ENCODE data around the gene TNFSF13. TPM values are rescaled to one million over a fixed set of nuclear protein-coding genes. Genes with fewer than 3 reads are reported as not detected.

Gene TNFSF13
- total RNA-seq, 1 donor from 2014 or later, result 15.3 TPM

DNA sequence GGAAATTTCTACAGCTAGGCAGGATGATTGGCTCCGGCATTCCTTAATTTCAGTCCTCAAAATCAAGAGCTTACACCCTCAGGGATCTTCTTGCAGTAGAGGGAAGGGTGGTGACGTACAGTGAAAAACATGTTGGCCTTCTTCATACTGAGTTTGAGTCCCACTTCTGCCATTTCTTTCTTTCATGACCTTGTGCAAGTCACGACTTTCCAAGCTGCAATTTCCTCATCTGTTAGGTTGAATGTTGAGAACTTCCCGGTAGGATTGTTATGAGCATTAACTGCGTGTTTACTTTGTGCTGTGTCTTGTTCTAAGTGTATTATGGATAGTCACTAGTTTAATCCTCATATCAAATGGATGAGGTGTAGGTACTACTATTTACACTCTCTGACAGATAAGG is 11.0 kb downstream of the TNFSF13 start:
- ChIA-PET CTCF (interaction anchor here (1.6 to 3.9 kb wide), 2 partner anchors 9 to 55 kb away, joined by 4 to 18 read pairs; partner anchors contain the start of gene SENP3), POLR2A (interaction anchor here (0.6 to 7.9 kb wide), 4 partner anchors 9 to 249 kb away, joined by 4 to 131 read pairs (median 44); partner anchors contain the start of genes CD68, MPDU1, SENP3 and TNFSF13)
- no peak for ATAC-seq (ENCODE audit: low read depth)
- Mint-ChIP-seq H3K27me3 (no peaks in the 10 kb centered on the region), H3K36me3 (ENCODE audit: low read depth) (peaks cover 80% of the 10 kb centered on the region), H3K4me3 (no peak overlapping the region), H3K9me3 (no peaks in the 10 kb centered on the region), H3K27ac (no peak overlapping the region), H3K4me1 (peaks cover 22% of the 10 kb centered on the region)
- no peak for DNase-seq
- intact Hi-C loops (cut with micrococcal nuclease), result no loop called here
- TF ChIP-seq CTCF (IDR thresholded peaks at IDR 0.05), result no peak

- POLR2A ChIA-PET, result interaction anchor here (0.5 to 7.9 kb wide), 6 partner anchors 9 to 117 kb away, joined by 4 to 131 read pairs (median 36); partner anchors contain the start of genes CD68, MPDU1, POLR2A and SENP3
- intact Hi-C loops (cut with micrococcal nuclease), result no loop called here
- TF ChIP-seq CTCF (IDR thresholded peaks at IDR 0.05), result no peak
- no peak for DNase-seq
- no peaks in the 10 kb centered on the region for H3K9me3 Mint-ChIP-seq
- H3K4me3 Mint-ChIP-seq, result no peak overlapping the region
- no peak for ATAC-seq (ENCODE audit: low read depth)
- H3K27me3 Mint-ChIP-seq, result no peaks in the 10 kb centered on the region
- H3K27ac Mint-ChIP-seq, result no peak overlapping the region
- CTCF ChIA-PET, result interaction anchor here (1.6 to 3.9 kb wide), 3 partner anchors 9 to 56 kb away, joined by 4 to 18 read pairs (median 8); partner anchors contain the start of genes SENP3 and SOX15
- H3K36me3 Mint-ChIP-seq (ENCODE audit: low read depth), result peaks cover 80% of the 10 kb centered on the region
- peaks cover 28% of the 10 kb centered on the region for H3K4me1 Mint-ChIP-seq
Measured at GRCh38 chr17:7570351-7570750, 11.8 kb downstream of the TNFSF13 start.

GRCh38 chr17:7572338-7572587 is 13.7 kb downstream of the TNFSF13 start:
- peak overlapping the region; percentile 99 for H3K27ac Mint-ChIP-seq
- H3K9me3 Mint-ChIP-seq, result no peaks in the 10 kb centered on the region
- DNase-seq, result no peak
- peak overlapping the region; percentile 98 for H3K4me3 Mint-ChIP-seq
- peaks cover 43% of the 10 kb centered on the region for H3K4me1 Mint-ChIP-seq
- no peak for TF ChIP-seq CTCF (IDR thresholded peaks at IDR 0.05)
- ChIA-PET POLR2A (interaction anchor here (0.6 to 7.9 kb wide), 13 partner anchors 12 to 242 kb away, joined by 3 to 131 read pairs (median 6); partner anchors contain the start of genes FXR2, MPDU1, POLR2A and SENP3), CTCF (interaction anchor here (1.9 to 3.9 kb wide), 2 partner anchors 11 to 17 kb away, joined by 8 to 18 read pairs; partner anchors contain the start of genes SENP3 and SOX15)
- peak; percentile 82 for ATAC-seq (ENCODE audit: low read depth)
- peaks cover 84% of the 10 kb centered on the region for H3K36me3 Mint-ChIP-seq (ENCODE audit: low read depth)
- no peaks in the 10 kb centered on the region for H3K27me3 Mint-ChIP-seq
- intact Hi-C loops (cut with micrococcal nuclease), result loop anchor here (1.0 to 2.0 kb wide), 10 partner anchors 11 to 333 kb away; partner anchors contain the start of genes EIF5A, ELP5, PHF23 and POLR2A

DNA sequence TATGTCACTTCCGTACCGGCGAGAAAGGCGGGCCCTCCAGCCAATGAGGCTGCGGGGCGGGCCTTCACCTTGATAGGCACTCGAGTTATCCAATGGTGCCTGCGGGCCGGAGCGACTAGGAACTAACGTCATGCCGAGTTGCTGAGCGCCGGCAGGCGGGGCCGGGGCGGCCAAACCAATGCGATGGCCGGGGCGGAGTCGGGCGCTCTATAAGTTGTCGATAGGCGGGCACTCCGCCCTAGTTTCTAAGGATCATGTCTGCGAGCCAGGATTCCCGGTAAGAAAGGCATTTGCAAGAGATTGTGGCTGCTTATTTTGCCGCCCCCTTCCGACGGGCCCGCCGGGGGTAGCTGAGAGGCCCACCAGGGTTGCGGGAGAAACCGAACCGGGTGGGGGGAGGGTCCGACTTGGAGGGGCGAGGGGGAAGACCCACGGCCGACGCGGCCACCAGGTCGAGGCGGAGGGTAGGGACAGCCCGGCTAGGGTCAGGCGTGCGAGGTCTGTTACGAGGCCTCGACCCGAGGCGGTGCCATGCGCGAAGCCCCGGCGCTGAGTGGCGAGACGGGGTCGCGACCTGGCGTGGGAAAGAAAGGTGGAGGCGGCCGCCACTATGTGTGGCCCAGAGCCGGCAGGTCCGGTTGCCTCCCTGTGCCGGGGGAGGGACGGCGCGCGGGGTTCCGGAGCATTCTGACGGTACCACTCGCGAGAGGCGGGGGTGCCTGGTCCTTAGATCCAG is 14.2 kb downstream of the TNFSF13 start:
- TF ChIP-seq CTCF (IDR thresholded peaks at IDR 0.05), result no peak
- peaks cover 84% of the 10 kb centered on the region for H3K36me3 Mint-ChIP-seq (ENCODE audit: low read depth)
- CTCF ChIA-PET, result interaction anchor here (0.7 to 3.9 kb wide), 3 partner anchors 12 to 16 kb away, joined by 3 to 18 read pairs (median 8); partner anchors contain the start of gene SENP3
- H3K27me3 Mint-ChIP-seq, result no peaks in the 10 kb centered on the region
- intact Hi-C loops (cut with micrococcal nuclease), result loop anchor here (1.0 to 2.0 kb wide), 10 partner anchors 11 to 334 kb away; partner anchors contain the start of genes EIF5A, ELP5, PHF23 and POLR2A
- DNase-seq (peak; percentile 100), ATAC-seq (ENCODE audit: low read depth) (no peak)
- peak overlapping the region; percentile 99 for H3K27ac Mint-ChIP-seq
- peaks cover 48% of the 10 kb centered on the region for H3K4me1 Mint-ChIP-seq
- H3K4me3 Mint-ChIP-seq, result peak overlapping the region; percentile 98
- H3K9me3 Mint-ChIP-seq, result no peaks in the 10 kb centered on the region
- POLR2A ChIA-PET, result interaction anchor here (0.6 to 7.9 kb wide), 21 partner anchors 8 to 1400 kb away, joined by 3 to 131 read pairs (median 5); partner anchors contain the start of genes FXR2, MPDU1, PLSCR3 and POLR2A

Data from activated B cell treated with CpG ODN at 0.5 μM for 24 hours (primary cell).